GM12801 (cell line): Measurements from ENCODE around the gene MYH9.

Experiments
- CTCF ChIP-seq: IDR thresholded peaks from one replicate; pipeline ENCODE4 v1.5.1; 2011; ENCODE audit warnings: control low read depth; ENCODE audit not compliant: insufficient read length; ENCODE audit errors: extremely low read depth

Gene MYH9

GRCh38 chr22:36325154-36326031 lies 62.4 kb downstream of the MYH9 start:
- TF ChIP-seq CTCF: no peak

GRCh38 chr22:36324414-36324813 lies 63.4 kb downstream of the MYH9 start:
- no peak for TF ChIP-seq CTCF

- no peak for TF ChIP-seq CTCF
Measured at GRCh38 chr22:36323855-36324331, 63.9 kb downstream of the MYH9 start.

- no peak for TF ChIP-seq CTCF
Measured at GRCh38 chr22:36323182-36323854, 64.4 kb downstream of the MYH9 start.

- no peak for TF ChIP-seq CTCF
Measured at GRCh38 chr22:36322602-36322915, 65.2 kb downstream of the MYH9 start.

GRCh38 chr22:36321797-36322601 lies 65.8 kb downstream of the MYH9 start:
- no peak for TF ChIP-seq CTCF

- no peak for TF ChIP-seq CTCF
Measured at GRCh38 chr22:36320553-36320952, 67.2 kb downstream of the MYH9 start.
